WERI-Rb-1 (cell line): Measurements from ENCODE around the gene RASA2.

ENCODE experiments used
- DNase-seq: peaks from one replicate; pipeline ENCODE4 v3.0.0-alpha.2; 2020
- H3K27ac ChIP-seq: fragments of 250-450 bp; sonication (Bioruptor Pico); 2 replicates; pipeline ENCODE4 v1.5.1; 2020; ENCODE audit warnings: mild to moderate bottlenecking, moderate library complexity
- H3K27me3 ChIP-seq: fragments of 250-450 bp; sonication (Bioruptor Pico); 2 replicates; pipeline ENCODE4 v1.5.1; 2021; ENCODE audit warnings: mild to moderate bottlenecking, low read depth, moderate library complexity; ENCODE audit not compliant: insufficient read depth, severe bottlenecking
- H3K36me3 ChIP-seq: fragments of 250-450 bp; sonication (Bioruptor Pico); 2 replicates; pipeline ENCODE4 v1.5.1; 2020; ENCODE audit warnings: mild to moderate bottlenecking, moderate library complexity
- H3K4me3 ChIP-seq: 2 replicates; pipeline ENCODE4 v1.5.1; 2011; ENCODE audit warnings: low read depth, mild to moderate bottlenecking, control low read depth, low read length
- H3K9me3 ChIP-seq: fragments of 250-450 bp; sonication (Bioruptor Pico); 2 replicates; pipeline ENCODE4 v1.5.1; 2021; ENCODE audit warnings: mild to moderate bottlenecking, moderate library complexity; ENCODE audit not compliant: severe bottlenecking
- CTCF ChIP-seq: IDR thresholded peaks from 2 replicates; pipeline ENCODE4 v1.5.1; 2011; ENCODE audit warnings: low read depth, mild to moderate bottlenecking, control low read depth, inconsistent platforms, low read length

RASA2 gene

GRCh38 chr3:141629976-141630375 lies 143.1 kb downstream of the RASA2 start:
- Histone ChIP-seq H3K36me3 (no peaks in the 10 kb centered on the region), H3K4me3 (no peak overlapping the region), H3K9me3 (no peaks in the 10 kb centered on the region), H3K27me3 (no peaks in the 10 kb centered on the region), H3K27ac (no peak overlapping the region)
- no peak for DNase-seq
- no peak for TF ChIP-seq CTCF

- no peak for TF ChIP-seq CTCF
- Histone ChIP-seq H3K4me3 (no peak overlapping the region), H3K9me3 (no peaks in the 10 kb centered on the region), H3K27me3 (no peaks in the 10 kb centered on the region), H3K36me3 (no peaks in the 10 kb centered on the region), H3K27ac (no peak overlapping the region)
- peak; percentile 41 for DNase-seq
These were observed 146.1 kb downstream of the RASA2 start for GRCh38 chr3:141632779-141633374.

GRCh38 chr3:141642215-141642614 lies 155.4 kb downstream of the RASA2 start:
- DNase-seq: no peak
- TF ChIP-seq CTCF: no peak
- Histone ChIP-seq H3K9me3 (no peaks in the 10 kb centered on the region), H3K4me3 (no peak overlapping the region), H3K36me3 (no peaks in the 10 kb centered on the region), H3K27ac (no peak overlapping the region), H3K27me3 (no peaks in the 10 kb centered on the region)

GRCh38 chr3:141643391-141643790 lies 156.6 kb downstream of the RASA2 start:
- no peak for TF ChIP-seq CTCF
- no peak overlapping the region for H3K4me3 ChIP-seq
- no peaks in the 10 kb centered on the region for H3K36me3 ChIP-seq
- DNase-seq: no peak
- H3K27me3 ChIP-seq: no peaks in the 10 kb centered on the region
- H3K9me3 ChIP-seq: no peaks in the 10 kb centered on the region
- H3K27ac ChIP-seq: no peak overlapping the region

- no peak for TF ChIP-seq CTCF
- no peak overlapping the region for H3K27ac ChIP-seq
- no peak for DNase-seq
- H3K27me3 ChIP-seq: no peaks in the 10 kb centered on the region
- no peaks in the 10 kb centered on the region for H3K36me3 ChIP-seq
- no peaks in the 10 kb centered on the region for H3K9me3 ChIP-seq
- H3K4me3 ChIP-seq: no peak overlapping the region
These were observed 157.0 kb downstream of the RASA2 start for GRCh38 chr3:141643796-141644195.

- peak; percentile 61 for DNase-seq
- Histone ChIP-seq H3K4me3 (no peak overlapping the region), H3K36me3 (no peaks in the 10 kb centered on the region), H3K27ac (no peak overlapping the region), H3K9me3 (no peaks in the 10 kb centered on the region), H3K27me3 (no peaks in the 10 kb centered on the region)
- TF ChIP-seq CTCF: peak; percentile 71
These were observed 158.1 kb downstream of the RASA2 start for GRCh38 chr3:141644931-141645330.
